ENCODE measurements around the gene DGKK.

GRCh38 chrX:50456712-50457484 is 13.7 kb downstream of the DGKK start:
- TF ChIP-seq POLR2A (IDR thresholded peaks at IDR 0.05): no peak
- no peak for TF ChIP-seq CTCF (IDR thresholded peaks at IDR 0.05)
- TF ChIP-seq POLR2AphosphoS5 (IDR thresholded peaks at IDR 0.05): no peak

All from prostate gland (tissue), 2 donors.